Activated CD4-positive, alpha-beta T cell treated with anti-CD3 and anti-CD28 coated beads, Interleukin-2, amount 50 U/mL, for 16 hours (primary cell): Measurements from ENCODE around the gene CA10.

ENCODE experiments used
- DNase-seq: peaks from one replicate; pipeline ENCODE4 v3.0.0-alpha.2; 2020

CA10 gene

DNA sequence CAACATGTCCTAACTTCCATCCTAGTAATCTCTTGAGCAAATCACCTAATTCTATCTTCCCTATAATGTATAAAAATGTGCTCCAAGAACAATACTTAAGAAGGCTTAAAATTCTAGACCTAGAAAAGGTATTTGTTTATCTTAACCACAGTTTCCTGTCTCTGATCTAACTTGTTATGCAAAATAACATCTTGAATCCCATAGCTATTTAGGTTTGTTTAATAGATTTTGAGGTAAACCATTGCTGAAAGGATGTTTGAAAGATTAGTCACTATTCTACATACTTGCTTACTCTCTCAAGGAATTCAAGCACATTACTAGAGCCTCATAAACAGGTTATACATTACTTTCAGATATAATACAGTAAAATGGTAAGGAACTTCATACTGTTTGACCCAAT, 13.0 kb downstream of the CA10 start:
- DNase-seq: no peak

DNA sequence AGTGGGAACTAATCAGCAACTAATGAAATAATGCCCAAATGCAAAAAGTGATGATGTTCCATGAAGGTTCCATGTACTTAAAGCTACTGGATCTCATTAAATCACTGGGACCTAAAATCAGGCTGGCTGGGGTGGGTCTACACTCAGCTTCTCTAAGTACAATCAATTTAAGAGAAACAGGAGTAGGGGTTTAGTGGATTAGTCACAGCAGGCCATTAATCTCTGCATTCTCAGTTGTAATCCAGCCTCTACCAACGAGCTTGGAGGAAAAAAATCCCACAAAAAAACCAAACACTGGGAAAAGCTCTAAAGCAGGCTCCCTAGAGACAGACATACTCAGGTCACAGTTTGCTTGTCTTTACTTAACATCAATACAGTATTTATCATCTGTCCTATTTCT, 15.0 kb downstream of the CA10 start:
- no peak for DNase-seq

DNA sequence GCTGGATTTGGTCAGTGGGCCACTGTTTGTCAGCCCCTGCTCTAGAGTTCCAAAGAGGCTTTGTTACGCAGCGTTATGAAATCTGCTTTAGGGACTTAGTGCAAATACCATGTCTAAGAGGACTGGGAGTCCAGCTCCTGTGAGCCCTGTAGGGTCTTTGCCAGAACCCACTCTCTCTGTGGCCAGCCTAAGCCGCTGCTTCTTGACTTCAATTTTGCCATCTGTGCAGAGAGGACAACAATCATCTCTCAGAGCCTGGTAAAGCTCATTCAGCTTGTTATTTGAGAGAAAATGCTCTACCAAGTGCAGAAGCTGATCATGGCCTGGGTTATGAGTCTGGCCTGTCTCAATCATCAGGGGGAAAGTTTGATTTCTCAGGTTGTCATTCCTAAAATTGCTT, 17.9 kb downstream of the CA10 start:
- no peak for DNase-seq

DNA sequence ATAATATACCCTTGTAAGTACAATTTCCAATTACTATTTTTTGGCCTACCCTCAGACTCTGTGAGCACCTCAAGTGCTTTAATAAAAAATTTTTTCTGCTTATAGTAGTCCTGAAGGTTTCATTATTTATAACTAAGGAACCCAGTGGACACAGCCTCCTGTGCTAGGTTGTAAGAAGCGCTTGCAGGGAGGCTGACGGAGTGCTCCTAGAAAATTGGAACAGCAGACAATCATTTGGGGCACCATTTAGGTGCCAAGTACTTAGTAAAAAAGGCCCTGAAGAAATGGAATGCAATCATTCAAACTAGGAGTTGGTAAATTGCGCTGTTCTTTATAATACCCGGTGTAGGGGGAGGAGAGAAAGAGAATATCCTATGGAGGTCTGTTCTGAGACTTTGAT, 19.8 kb downstream of the CA10 start:
- no peak for DNase-seq

DNA sequence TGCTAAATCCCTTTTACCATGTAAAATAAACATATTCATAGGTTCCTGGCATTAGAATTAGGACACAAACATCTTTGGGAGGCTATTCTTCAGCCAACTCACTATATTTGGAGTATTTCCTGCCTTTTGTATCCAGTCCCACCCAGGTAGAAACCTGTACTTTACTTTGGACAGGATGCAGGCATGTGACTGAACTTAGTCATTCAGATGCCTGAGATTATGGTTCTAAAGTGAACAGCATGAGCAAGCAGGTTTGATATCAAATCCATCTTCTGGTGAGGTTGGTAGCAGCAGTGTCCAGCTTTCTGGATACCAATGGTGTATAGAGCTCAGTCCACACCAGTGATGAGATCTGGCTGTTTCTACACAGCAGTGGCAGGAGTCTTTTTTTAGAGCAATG, 20.2 kb downstream of the CA10 start:
- DNase-seq: no peak

DNA sequence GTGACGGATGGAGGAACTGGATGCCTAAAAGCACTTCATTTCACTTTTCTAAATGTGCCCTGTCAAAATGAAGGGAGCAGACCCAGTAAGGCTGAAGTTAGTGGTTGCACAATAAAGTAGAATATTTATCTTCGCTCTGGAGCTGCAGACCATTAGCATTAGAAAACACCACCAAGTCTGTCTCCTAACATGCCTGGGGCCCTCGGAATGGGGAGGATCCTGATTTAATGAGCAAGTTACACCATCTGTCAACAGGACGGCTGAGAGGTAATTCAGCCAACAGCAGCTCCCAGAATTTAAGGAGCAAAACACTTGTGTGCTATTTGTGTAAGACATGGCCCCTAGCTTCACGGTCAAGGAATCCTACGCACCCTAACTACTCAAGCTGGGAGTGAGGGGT, 22.3 kb downstream of the CA10 start:
- no peak for DNase-seq

DNA sequence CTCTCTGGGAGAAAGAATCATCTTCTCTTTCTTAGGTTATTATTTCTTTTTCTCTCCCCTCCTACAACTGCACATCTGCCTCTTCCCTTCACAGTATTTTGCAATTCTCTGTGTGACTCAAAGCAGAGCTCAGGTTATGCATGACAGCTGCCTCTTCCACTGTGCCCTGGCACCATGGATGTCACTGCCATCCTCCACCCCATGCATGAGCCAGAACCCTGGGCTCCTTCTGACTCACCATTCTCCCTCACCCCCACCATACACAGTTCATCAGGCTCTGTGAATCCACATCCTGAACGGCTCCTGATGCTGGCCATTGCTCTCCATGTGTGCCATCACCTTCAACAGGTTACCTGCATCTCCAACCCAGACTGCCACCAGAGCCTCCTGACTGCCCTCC, 23.9 kb downstream of the CA10 start:
- DNase-seq: no peak

DNA sequence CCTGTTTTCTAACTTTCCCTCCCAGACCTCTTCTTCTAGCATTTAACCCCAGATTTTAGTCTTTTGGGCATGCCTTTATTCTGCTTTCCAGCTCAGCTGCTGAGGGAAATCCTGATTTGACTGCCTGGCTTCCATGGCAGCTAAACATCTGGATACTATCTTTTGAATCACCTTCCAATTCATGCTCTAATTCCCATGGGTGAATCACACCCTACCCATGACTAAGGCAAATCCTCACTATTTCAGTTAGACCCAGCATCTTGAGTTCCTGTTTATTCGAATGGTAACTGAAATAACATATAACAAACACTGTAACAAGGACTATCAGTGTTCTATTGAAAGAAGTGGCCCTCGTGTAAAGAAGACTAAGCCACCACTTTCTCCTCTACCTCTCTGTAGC, 29.8 kb downstream of the CA10 start:
- DNase-seq: no peak

DNA sequence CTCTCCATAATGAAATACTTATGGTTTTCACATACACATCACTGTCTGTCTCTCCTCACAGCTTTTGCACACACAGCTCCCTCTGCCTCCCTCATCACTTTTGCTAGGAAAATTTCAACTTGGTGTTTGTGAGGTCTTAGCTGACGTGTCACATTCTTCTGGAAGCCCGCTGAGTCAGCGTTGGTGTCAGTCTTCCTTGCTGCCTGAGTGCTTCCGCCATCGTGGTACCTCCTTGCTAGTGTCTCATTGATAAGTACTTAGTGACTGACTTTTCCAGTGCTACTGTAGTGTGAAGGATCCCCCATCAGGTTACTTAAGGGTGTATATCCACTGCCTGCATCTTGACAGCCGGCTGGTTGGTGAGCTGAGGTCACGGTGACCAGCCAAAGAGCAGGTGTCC, 33.5 kb downstream of the CA10 start:
- DNase-seq: no peak

DNA sequence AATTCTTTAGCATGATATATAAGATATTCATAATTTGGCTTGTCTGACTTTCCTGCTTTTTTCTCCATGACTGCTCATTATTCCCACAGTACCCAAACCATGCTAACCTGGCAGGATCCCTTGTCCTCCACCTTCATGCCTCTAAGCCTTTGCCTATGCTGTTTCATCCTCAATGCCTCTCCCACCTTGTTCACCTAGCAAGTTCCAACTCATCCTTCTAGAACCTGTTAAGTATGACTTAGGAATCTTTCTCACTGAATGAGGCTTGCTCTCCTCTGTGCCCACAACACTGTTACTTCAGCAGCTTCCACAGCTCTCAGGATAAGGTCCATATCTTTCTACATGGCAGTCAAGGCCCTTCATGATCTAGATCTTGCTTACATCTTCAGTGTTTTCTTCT, 34.0 kb downstream of the CA10 start:
- no peak for DNase-seq

DNA sequence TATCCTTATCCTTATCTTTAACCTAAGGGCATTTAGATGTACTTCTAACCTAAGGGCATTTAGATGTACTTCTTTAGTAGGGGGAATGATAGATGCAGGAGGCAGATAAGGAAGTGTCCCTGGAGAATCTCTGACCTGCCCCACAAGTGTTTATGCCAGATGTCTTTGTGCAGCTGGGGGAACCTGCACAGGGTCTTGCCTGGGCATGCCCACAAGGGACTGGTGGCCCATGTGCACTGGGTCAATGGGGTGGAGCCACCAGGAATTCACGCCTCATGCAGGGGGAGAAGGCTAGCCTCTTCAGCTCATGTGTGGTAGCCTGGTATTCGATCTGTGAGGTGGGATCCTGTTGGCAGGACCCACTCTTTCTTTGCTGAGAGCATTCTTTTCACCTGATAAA, 38.0 kb downstream of the CA10 start:
- no peak for DNase-seq

DNA sequence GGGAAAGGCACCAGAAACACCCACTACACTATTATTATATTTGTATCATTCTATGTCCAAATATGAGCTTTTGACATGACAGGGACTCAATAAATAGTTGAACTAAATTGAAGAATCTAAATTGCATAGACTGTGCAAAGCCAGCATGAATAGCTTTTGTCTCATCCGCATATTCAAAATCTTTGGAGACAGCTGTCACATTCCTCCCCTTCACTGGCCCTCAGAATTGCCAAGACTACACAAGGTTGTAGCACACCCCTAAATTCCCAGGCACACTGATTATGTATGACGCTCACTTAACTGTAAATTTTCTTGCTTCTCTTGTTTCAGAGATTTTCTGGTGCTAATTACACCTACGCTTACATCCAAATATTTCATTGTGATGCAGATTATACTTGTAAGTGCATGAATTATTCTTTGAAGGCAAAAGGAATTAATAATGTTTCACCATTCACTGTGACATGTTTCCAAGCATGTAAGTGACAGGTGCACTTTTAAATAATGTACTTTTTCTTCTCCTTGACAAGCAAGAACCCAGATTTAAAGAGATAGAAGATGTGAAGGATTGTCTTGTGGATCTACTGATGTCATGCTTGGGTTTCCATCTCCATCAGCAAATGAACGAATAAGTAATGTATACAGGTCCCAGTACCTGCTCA, 47.5 kb downstream of the CA10 start:
- DNase-seq: no peak

DNA sequence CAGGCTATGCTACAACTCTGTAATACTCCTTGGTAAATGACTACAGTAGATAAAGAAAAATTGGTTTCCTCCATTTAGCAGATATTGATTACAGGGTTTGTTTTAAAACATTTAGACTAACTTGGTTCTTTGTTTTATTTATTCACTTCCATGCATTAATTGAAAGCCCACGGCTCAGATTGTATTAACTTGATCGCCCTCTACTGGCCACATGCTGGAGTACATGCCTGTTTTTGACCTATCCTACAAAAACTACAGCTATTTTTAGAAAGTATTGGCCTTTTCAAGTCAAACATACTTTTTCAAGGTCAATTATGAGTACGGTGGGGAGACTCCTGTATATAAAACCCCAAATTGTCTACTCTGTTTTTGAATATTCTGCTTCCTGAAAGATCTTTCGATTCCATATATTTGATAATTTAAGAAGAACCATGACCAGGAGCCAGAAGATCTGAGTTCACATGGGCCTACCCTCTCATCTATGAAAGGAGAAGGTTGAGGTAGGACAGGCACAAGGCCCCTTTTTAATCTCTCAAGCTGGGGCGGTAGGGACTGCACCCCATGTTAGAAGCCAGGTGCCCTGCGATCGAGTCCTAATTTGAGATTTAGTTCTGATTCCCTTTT, 51.8 kb downstream of the CA10 start:
- peak; percentile 43 for DNase-seq

DNA sequence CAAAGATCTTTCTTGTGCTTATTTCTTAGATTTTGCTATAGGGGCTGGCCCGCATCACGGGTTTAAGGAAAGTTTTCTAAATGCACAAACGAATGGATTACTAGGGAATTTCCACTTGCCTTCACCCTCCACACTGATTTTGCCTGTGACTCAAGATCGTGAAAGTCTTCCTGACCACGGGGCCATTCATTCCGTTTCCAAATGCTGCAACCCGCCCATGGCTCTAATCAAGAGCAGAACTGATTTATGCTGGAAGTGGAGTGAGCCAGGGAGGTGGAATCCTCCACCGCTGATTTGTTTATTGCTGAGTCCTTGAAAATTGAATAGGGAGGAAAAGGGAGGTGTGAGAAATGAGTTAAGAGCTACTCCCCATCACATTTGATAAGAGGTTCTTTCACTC, 52.4 kb downstream of the CA10 start:
- DNase-seq: no peak

DNA sequence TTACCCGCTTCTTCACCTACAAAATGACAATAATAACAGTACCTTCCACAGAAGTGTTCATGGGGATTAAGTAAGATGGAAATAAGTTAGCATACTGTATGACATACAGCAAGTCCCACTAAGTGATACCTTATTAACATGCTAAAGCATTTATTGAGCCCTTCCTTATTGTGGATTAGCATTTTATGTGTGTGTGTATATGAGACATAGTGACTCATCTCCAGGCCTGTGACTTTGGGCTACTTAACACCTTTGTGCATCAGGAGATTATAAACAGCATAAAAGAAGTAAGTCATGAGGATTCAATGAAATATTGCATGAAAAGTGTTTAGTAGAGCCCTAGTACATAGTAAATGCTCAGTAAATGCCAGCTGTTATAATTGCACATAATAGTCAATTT, 52.9 kb downstream of the CA10 start:
- no peak for DNase-seq

DNA sequence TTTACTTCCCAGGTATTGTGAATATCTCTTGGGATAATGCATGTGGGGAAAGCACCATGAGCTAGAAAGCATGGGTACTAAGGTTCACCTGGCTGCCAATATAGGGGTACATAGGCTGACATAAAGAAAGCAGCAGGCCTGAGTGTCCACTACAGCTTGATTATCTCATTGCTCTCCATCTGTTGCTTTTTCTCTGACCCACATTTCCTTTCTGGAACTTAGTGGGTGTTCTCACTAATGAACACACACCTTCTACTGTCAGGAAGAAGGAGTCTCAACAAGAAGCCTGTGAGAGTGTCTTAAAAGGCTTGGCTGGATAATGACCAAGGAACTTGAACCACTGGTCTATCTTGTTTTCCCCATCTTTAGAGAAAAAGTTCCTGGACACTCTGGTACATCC, 62.5 kb downstream of the CA10 start:
- no peak for DNase-seq

DNA sequence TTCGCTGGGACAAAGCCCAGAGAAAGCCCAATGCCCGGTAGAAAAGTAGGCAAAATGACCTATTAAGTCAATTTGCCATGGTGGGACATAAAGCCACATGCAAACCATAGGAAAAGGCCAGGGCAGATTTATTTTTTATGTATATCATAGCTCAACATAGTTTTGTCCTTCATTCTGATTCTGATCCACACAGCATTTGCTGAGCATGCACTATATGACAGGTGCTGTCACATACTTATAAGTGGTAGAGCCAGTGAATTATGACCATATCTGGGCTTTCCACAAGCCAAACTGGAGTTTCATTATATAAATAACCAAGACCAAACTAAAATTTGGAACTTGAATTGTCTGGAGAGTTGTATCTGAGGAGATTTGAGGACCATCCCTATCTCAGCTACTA, 74.3 kb downstream of the CA10 start:
- no peak for DNase-seq

DNA sequence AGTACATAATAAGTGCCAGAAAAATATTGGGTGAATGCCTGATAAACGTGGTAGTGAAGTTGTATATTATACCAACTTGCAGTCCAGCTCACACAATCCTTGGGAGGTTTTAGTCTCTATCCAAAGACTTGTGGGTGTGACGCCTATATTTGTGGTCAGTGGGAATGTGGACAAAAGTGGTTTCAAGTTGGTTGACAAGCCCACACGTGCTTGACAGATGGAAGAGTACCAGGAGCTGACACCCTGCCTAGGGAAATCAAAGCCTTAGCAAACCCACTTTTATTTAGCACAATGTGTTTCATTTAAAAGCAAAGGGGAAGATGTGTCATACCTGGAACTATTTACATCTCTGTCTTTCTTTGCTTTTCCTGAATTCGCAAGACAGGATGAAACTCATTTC, 79.0 kb downstream of the CA10 start:
- DNase-seq: no peak

DNA sequence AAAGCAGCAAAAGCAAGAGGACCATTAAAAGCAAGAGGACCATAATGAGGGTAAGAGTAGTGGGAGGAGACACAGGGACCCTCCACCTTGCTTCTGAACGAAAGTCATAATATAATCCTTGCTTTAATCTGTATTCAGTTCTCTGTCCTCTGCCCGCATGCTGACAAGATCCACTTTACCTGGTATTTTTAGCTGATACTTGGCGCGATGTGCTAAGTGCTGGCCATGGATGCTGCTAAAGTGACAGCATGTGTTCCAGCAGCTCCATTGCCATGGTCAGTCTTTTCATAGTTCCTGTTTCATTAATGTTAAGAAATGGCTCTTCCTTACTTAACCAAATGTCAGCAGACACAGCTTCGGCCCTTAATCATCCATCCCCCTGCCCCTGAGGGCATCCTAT, 86.8 kb downstream of the CA10 start:
- no peak for DNase-seq

DNA sequence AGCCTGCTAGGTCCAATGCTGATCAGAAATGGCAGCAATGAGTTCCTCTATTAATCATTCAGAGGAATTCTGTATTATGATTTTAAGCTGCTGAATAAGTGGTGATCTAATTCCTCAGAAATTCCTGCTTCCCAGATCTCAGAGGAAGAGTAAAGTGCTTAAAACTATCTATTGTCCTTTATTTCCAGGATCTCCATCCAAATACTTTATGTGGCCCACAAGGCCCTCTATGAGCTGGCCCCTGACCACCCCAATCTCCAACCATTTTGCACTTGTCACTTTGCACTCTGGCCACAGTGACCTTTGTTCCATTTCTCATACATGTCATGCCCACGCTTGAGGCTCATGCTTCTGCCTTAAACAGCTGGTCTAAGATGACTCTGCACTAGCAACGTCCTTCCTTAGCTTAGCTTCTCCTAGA, 93.7 kb downstream of the CA10 start:
- DNase-seq: no peak

DNA sequence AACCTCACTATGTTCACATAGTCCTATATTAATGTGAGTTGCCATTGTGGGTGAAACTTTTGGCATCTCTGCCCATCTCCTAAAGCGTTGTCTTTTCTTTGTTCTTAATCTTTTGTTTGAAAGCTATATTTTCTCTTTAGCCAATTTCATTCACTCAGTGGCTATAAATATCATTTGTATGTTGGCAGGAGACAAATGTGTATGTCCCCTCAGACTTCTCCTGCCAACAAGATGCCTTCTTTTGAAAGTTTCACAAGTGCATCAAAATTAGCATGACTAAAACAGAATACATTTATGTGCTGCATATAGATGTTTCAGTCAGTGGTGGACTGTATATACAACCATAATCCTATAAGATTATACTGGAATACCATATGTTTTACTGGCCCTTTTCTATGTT, 109.0 kb downstream of the CA10 start:
- DNase-seq: no peak

DNA sequence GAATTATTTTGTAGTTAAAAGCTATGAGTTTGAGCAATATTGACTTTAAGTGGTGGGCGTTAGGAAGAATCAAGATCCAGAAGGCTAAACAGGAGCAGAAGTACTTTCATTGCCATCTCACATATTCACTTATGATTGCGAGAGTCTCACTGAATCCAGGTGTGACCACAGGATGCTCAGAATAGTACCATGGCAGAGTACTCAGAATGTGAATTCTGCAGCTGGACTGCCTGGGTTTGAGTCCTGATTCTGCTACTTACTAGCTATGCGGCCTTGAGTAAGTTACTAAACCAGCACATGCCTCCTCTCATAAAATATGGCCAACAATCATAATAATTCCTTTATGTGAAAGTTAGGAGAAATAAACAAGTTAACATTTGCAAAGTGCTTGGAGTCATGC, 109.5 kb downstream of the CA10 start:
- no peak for DNase-seq

DNA sequence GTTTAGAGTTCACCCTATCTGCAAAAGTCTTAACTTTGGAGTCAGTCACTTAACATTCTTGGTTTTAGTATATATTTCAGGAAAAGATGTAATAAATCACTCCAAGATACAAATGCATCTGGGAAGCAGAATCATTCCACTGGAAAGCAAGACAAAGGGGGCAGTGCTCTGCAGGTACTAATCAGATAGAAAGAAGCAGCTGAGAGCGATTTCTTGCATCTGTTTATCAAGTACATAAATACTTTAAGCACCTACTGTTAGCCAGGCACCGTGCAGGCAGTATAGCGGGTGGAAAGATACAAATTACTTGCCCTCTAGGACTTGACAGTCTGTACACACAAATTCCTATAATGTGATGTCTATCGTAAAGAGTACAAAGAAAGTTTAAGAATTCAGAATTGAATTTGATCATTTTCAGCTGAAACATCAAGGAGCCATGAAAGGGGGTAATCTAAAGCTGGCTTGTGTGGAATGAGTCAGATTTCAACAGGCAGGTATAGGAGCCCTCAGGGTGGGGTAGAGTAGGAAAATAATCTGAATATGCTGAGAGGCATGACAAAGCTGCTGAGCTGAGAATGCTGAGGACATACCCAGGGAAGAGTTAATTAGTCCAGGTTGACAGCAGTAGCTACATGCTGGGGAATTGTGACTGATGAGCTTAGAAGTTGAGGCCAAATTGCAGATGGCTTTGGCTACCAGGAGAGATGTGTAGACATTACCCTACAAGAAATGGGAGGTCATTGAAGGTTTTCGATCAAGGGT, 110.2 kb downstream of the CA10 start:
- no peak for DNase-seq

DNA sequence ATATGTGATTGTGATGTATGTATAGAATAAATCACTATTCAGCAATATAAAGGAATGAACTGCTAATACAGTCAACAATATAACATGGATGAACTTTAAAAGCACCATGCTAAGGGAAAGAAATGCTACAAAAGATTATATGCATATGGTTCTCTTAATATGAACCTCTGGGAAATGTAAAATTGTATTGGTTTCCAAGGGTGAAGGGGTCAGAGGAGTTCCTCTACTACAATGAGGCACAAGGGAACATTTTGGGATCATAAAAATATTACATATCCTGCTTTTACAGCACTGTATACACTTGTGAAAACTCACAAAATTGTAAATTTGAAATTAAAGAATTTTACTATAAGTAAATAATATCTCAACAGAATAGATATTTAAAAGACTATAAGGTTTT, 111.4 kb downstream of the CA10 start:
- no peak for DNase-seq
